Naive thymus-derived CD4-positive, alpha-beta T cell (primary cell): ENCODE measurements around the gene GAS7. TPM values are rescaled to one million over a fixed set of nuclear protein-coding genes. Genes with fewer than 3 reads are reported as not detected.

Source experiments
- ATAC-seq: fragments of 150-1000 bp; cut with Tn5 transposase; 2 replicates; pipeline ENCODE4 v1.10.0; 2021; ENCODE audit warnings: mild to moderate bottlenecking, moderate library complexity
- CTCF ChIA-PET: fragments of 350-600 bp; sonication (Branson Sonifier 250); formaldehyde crosslinking; loops from one replicate; lab custom pipeline; 2021; ENCODE audit warnings: antibody characterized with exemption; lab: Charles Lee
- POLR2A ChIA-PET: fragments of 350-600 bp; sonication (Branson Sonifier 250); formaldehyde crosslinking; loops from one replicate; lab custom pipeline; 2021; ENCODE audit warnings: antibody characterized with exemption, inconsistent platforms; lab: Charles Lee
- DNase-seq, 9 donors: peaks; one replicate each; pipeline versions ENCODE4 v3.0.0 to v3.0.0-alpha.2; 2020 to 2022; ENCODE audit warnings: mixed read lengths in 1 of 9
- H3K27ac ChIP-seq: one replicate; pipeline ENCODE4 v1.7.0; 2013; ENCODE audit warnings: mild to moderate bottlenecking, low read depth, low read length, moderate library complexity
- H3K27me3 ChIP-seq, 2 donors: one replicate each; pipeline ENCODE4 v1.7.0; 2013; ENCODE audit warnings: low read length in 2 of 2, mild to moderate bottlenecking in 2 of 2, moderate library complexity in 2 of 2; ENCODE audit not compliant: control insufficient read depth in 2 of 2, insufficient read depth in 2 of 2
- H3K36me3 ChIP-seq, 3 experiments: 1 replicate in 2 of 3; 2 replicates in 1 of 3; pipeline ENCODE4 v1.7.0; 2013; ENCODE audit warnings: low read length in 3 of 3, mild to moderate bottlenecking in 3 of 3, moderate library complexity in 1 of 3; ENCODE audit not compliant: insufficient read depth in 3 of 3, control insufficient read depth in 2 of 3
- H3K4me1 ChIP-seq, 2 donors: one replicate each; pipeline ENCODE4 v1.7.0; 2013; ENCODE audit warnings: low read length in 2 of 2, mild to moderate bottlenecking in 2 of 2, moderate library complexity in 1 of 2; ENCODE audit not compliant: control insufficient read depth in 2 of 2, insufficient read depth in 2 of 2
- H3K4me3 ChIP-seq: 2 replicates; pipeline ENCODE4 v1.7.0; 2013; ENCODE audit warnings: mild to moderate bottlenecking, low read length
- H3K9me3 ChIP-seq, 3 experiments: 1 replicate in 2 of 3; 2 replicates in 1 of 3; pipeline ENCODE4 v1.7.0; 2013; ENCODE audit warnings: low read length in 3 of 3; ENCODE audit not compliant: control insufficient read depth in 2 of 3
- H3K27ac Mint-ChIP-seq, 9 donors: one replicate each; pipeline ENCODE4 v1.8.0; 2020 to 2022; ENCODE audit warnings: mixed read lengths in 9 of 9, mild to moderate bottlenecking in 8 of 9, moderate library complexity in 5 of 9, inconsistent platforms in 2 of 9
- H3K27me3 Mint-ChIP-seq, 5 donors: one replicate each; pipeline ENCODE4 v1.8.0; 2021 to 2022; ENCODE audit warnings: mixed read lengths in 5 of 5, mild to moderate bottlenecking in 1 of 5
- H3K36me3 Mint-ChIP-seq, 5 donors: one replicate each; pipeline ENCODE4 v1.8.0; 2020 to 2022; ENCODE audit warnings: mixed read lengths in 5 of 5, mild to moderate bottlenecking in 3 of 5, inconsistent platforms in 1 of 5
- H3K4me1 Mint-ChIP-seq, 7 donors: one replicate each; pipeline ENCODE4 v1.8.0; 2020 to 2022; ENCODE audit warnings: mixed read lengths in 7 of 7, mild to moderate bottlenecking in 3 of 7, inconsistent platforms in 1 of 7
- H3K4me3 Mint-ChIP-seq, 10 donors: one replicate each; pipeline ENCODE4 v1.8.0; 2020 to 2022; ENCODE audit warnings: mild to moderate bottlenecking in 10 of 10, mixed read lengths in 10 of 10, moderate library complexity in 6 of 10, inconsistent platforms in 2 of 10
- H3K9me3 Mint-ChIP-seq, 11 donors: one replicate each; pipeline ENCODE4 v1.8.0; 2020 to 2022; ENCODE audit warnings: mixed read lengths in 11 of 11, mild to moderate bottlenecking in 4 of 11, inconsistent platforms in 1 of 11, moderate library complexity in 1 of 11
- intact Hi-C, 2 donors: fragments of 100-400 bp; cut with micrococcal nuclease; formaldehyde crosslinking; loops; one replicate each; pipeline ENCODE4 v1.15.1; 2023
- polyA plus RNA-seq, 2 donors: library from polyadenylated mRNA; unstranded; fragments of 300-500 nt; fragmentation: Illumina TruSeq; gene quantifications; one replicate each; pipeline ENCODE4 v1.2.3, GENCODE V29; 2021
- total RNA-seq, 6 experiments: library from RNA in 5 of 6; stranded (reverse) in 5 of 6; gene quantifications; 1 replicate in 5 of 6; 2 replicates in 1 of 6; pipeline ENCODE4 v1.2.3 and lab custom pipeline; 2021 to 2026

GAS7 gene
- total and polyA plus RNA-seq, 7 experiments from 2014 or later: 0.09 to 54.3 (median 3.3) TPM

- Mint-ChIP-seq H3K9me3 (peaks cover 0 to 5% (median 0%) of the 10 kb centered on the region in 11 donors), H3K4me3 (no peak overlapping the region), H3K4me1 (peaks cover 0 to 11% (median 0%) of the 10 kb centered on the region in 7 donors), H3K27ac (no peak overlapping the region), H3K27me3 (no peaks in the 10 kb centered on the region), H3K36me3 (no peaks in the 10 kb centered on the region)
- no peak for ATAC-seq
- Histone ChIP-seq H3K9me3 (no peaks in the 10 kb centered on the region), H3K4me3 (no peak overlapping the region), H3K27ac (no peak overlapping the region), H3K4me1 (peaks cover 0 to 5% of the 10 kb centered on the region in 2 donors), H3K36me3 (no peaks in the 10 kb centered on the region), H3K27me3 (no peaks in the 10 kb centered on the region)
- no peak for DNase-seq
- intact Hi-C loops: no loop called here
- ChIA-PET POLR2A (no interaction called here), CTCF (no interaction called here)
Measured at GRCh38 chr17:10091046-10091445, 107.4 kb downstream of the GAS7 start.

- Histone ChIP-seq H3K4me1 (peaks cover 0 to 5% of the 10 kb centered on the region in 2 donors), H3K36me3 (no peaks in the 10 kb centered on the region), H3K9me3 (no peaks in the 10 kb centered on the region), H3K4me3 (no peak overlapping the region), H3K27ac (no peak overlapping the region), H3K27me3 (no peaks in the 10 kb centered on the region)
- POLR2A ChIA-PET: no interaction called here
- Mint-ChIP-seq H3K27me3 (peaks cover 0 to 4% (median 0%) of the 10 kb centered on the region in 5 donors), H3K9me3 (peaks cover 0 to 5% (median 0%) of the 10 kb centered on the region in 11 donors), H3K36me3 (no peaks in the 10 kb centered on the region), H3K27ac (no peak overlapping the region), H3K4me1 (peaks cover 0 to 9% (median 0%) of the 10 kb centered on the region in 7 donors), H3K4me3 (no peak overlapping the region)
- intact Hi-C loops: no loop called here
- CTCF ChIA-PET: no interaction called here
- DNase-seq (no peak), ATAC-seq (no peak)
Measured at GRCh38 chr17:10089196-10089804, 109.1 kb downstream of the GAS7 start.

- no peaks in the 10 kb centered on the region for H3K27me3 ChIP-seq
- H3K4me3 Mint-ChIP-seq: no peak overlapping the region
- no peak overlapping the region for H3K27ac Mint-ChIP-seq
- H3K4me1 ChIP-seq: peaks cover 0 to 5% of the 10 kb centered on the region in 2 donors
- H3K27me3 Mint-ChIP-seq: peaks cover 0 to 4% (median 0%) of the 10 kb centered on the region in 5 donors
- H3K36me3 ChIP-seq: no peaks in the 10 kb centered on the region
- no peak for DNase-seq
- H3K4me1 Mint-ChIP-seq: peaks cover 0 to 9% (median 0%) of the 10 kb centered on the region in 7 donors
- ATAC-seq: no peak
- H3K36me3 Mint-ChIP-seq: no peaks in the 10 kb centered on the region
- H3K27ac ChIP-seq: no peak overlapping the region
- H3K9me3 Mint-ChIP-seq: peaks cover 0 to 5% (median 0%) of the 10 kb centered on the region in 11 donors
- no peaks in the 10 kb centered on the region for H3K9me3 ChIP-seq
- ChIA-PET POLR2A (no interaction called here), CTCF (no interaction called here)
- intact Hi-C loops: no loop called here
- H3K4me3 ChIP-seq: no peak overlapping the region
Measured at GRCh38 chr17:10088444-10088843, 110.0 kb downstream of the GAS7 start.

GRCh38 chr17:10087355-10087754 lies 111.1 kb downstream of the GAS7 start:
- peaks cover 0 to 6% (median 0%) of the 10 kb centered on the region in 11 donors for H3K9me3 Mint-ChIP-seq
- no peaks in the 10 kb centered on the region for H3K9me3 ChIP-seq
- ChIA-PET CTCF (no interaction called here), POLR2A (no interaction called here)
- H3K4me3 ChIP-seq: no peak overlapping the region
- peaks cover 0 to 9% (median 0%) of the 10 kb centered on the region in 7 donors for H3K4me1 Mint-ChIP-seq
- no peaks in the 10 kb centered on the region for H3K27me3 ChIP-seq
- no peaks in the 10 kb centered on the region for H3K36me3 Mint-ChIP-seq
- no peaks in the 10 kb centered on the region for H3K36me3 ChIP-seq
- no peak overlapping the region for H3K27ac Mint-ChIP-seq
- no peak for DNase-seq
- peaks cover 0 to 4% (median 0%) of the 10 kb centered on the region in 5 donors for H3K27me3 Mint-ChIP-seq
- ATAC-seq: peak; percentile 42
- H3K4me1 ChIP-seq: peaks cover 0 to 7% of the 10 kb centered on the region in 2 donors
- H3K4me3 Mint-ChIP-seq: no peak overlapping the region
- H3K27ac ChIP-seq: no peak overlapping the region
- intact Hi-C loops: no loop called here

- CTCF ChIA-PET: no interaction called here
- intact Hi-C loops: no loop called here
- Mint-ChIP-seq H3K9me3 (peaks cover 0 to 11% (median 4%) of the 10 kb centered on the region in 11 donors), H3K4me1 (peaks cover 0 to 15% (median 0%) of the 10 kb centered on the region in 7 donors), H3K36me3 (peaks cover 0 to 5% (median 0%) of the 10 kb centered on the region in 5 donors), H3K27me3 (peaks cover 0 to 4% (median 0%) of the 10 kb centered on the region in 5 donors), H3K27ac (no peak overlapping the region), H3K4me3 (no peak overlapping the region)
- Histone ChIP-seq H3K4me1 (peaks cover 0 to 22% of the 10 kb centered on the region in 2 donors), H3K4me3 (no peak overlapping the region), H3K9me3 (no peaks in the 10 kb centered on the region), H3K27me3 (no peaks in the 10 kb centered on the region), H3K27ac (no peak overlapping the region), H3K36me3 (no peaks in the 10 kb centered on the region)
- ATAC-seq: no peak
- POLR2A ChIA-PET: no interaction called here
- DNase-seq: no peak
Measured at GRCh38 chr17:10083864-10084263, 114.5 kb downstream of the GAS7 start.

DNA sequence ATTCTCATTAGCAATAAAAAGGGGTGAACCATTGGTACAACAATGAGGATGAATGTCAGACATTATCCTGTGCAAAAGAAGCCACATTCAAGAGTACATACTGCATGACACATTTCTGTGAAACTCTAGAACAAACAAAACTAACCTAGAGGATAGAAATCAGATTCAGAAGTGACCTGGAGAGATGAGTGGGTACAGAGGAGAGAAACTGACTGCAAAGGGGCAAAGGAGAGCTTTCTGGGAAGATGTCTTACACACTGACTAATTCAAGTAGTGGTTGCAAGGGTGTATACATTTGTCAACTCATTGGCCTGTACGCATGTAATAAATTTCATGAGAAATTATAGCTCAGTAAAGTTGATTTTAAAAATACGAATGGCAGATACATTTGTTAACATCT lies 115.6 kb downstream of the GAS7 start:
- POLR2A ChIA-PET: no interaction called here

More for the DNA sequence above, 115.6 kb downstream of the GAS7 start:
- peaks cover 0 to 15% (median 0%) of the 10 kb centered on the region in 7 donors for H3K4me1 Mint-ChIP-seq
- intact Hi-C loops: no loop called here
- Histone ChIP-seq H3K9me3 (no peaks in the 10 kb centered on the region), H3K27ac (no peak overlapping the region), H3K27me3 (no peaks in the 10 kb centered on the region), H3K36me3 (no peaks in the 10 kb centered on the region), H3K4me1 (peaks cover 0 to 31% of the 10 kb centered on the region in 2 donors), H3K4me3 (no peak overlapping the region)
- H3K4me3 Mint-ChIP-seq: no peak overlapping the region
- no peak overlapping the region for H3K27ac Mint-ChIP-seq
- ATAC-seq (no peak), DNase-seq (no peak)
- H3K9me3 Mint-ChIP-seq: peaks cover 0 to 12% (median 5%) of the 10 kb centered on the region in 11 donors
- peaks cover 0 to 4% (median 0%) of the 10 kb centered on the region in 5 donors for H3K27me3 Mint-ChIP-seq
- H3K36me3 Mint-ChIP-seq: peaks cover 0 to 5% (median 0%) of the 10 kb centered on the region in 5 donors
- CTCF ChIA-PET: interaction anchor here (0.6 kb wide), 1 partner anchor 51 kb away, joined by 3 read pairs; no protein-coding TSS in a partner anchor
